ENCODE measurements around the gene ACTL10. TPM values are rescaled to one million over a fixed set of nuclear protein-coding genes. Genes with fewer than 3 reads are reported as not detected.
A peak's percentile ranks its signal among the peaks of the same experiment; 100 is the strongest.

The ACTL10 gene
- total and polyA plus RNA-seq, 2 of the 13 experiments (the other 11 are each of a cell fraction or from before 2014, with no cell fraction given): not detected

GRCh38 chr20:33685328-33686099 lies 18.8 kb downstream of the ACTL10 start (continued):
- TF ChIP-seq THAP8 (CRISPR knock-in tag; IDR thresholded peaks at IDR 0.05; ENCODE audit: borderline replicate concordance) (no peak), ZBTB42 (CRISPR knock-in tag; IDR thresholded peaks at IDR 0.05) (0 out of 2 replicates have a peak, but pooled peaks have one; percentile 39), ETS1 (CRISPR knock-in tag; IDR thresholded peaks at IDR 0.05) (no peak), ZBTB14 (CRISPR knock-in tag; IDR thresholded peaks at IDR 0.05) (no peak; the same call in none of the 2 replicates), ZNF484 (CRISPR knock-in tag; IDR thresholded peaks at IDR 0.05; ENCODE audit: borderline replicate concordance, low read depth) (peak; percentile 35; the same call in 1 of the 2 replicates), ZNF235 (CRISPR knock-in tag; IDR thresholded peaks at IDR 0.05; ENCODE audit: borderline replicate concordance) (0 out of 2 replicates have a peak, but pooled peaks have one; percentile 43), ZNF724P (CRISPR knock-in tag; IDR thresholded peaks at IDR 0.05; ENCODE audit: borderline replicate concordance) (peak; percentile 83; the same call in 1 of the 2 replicates), SP2 (CRISPR knock-in tag; IDR thresholded peaks at IDR 0.05) (no peak), NFKBIZ (CRISPR knock-in tag; IDR thresholded peaks at IDR 0.05) (no peak)
- TF ChIP-seq, protein P1, sequence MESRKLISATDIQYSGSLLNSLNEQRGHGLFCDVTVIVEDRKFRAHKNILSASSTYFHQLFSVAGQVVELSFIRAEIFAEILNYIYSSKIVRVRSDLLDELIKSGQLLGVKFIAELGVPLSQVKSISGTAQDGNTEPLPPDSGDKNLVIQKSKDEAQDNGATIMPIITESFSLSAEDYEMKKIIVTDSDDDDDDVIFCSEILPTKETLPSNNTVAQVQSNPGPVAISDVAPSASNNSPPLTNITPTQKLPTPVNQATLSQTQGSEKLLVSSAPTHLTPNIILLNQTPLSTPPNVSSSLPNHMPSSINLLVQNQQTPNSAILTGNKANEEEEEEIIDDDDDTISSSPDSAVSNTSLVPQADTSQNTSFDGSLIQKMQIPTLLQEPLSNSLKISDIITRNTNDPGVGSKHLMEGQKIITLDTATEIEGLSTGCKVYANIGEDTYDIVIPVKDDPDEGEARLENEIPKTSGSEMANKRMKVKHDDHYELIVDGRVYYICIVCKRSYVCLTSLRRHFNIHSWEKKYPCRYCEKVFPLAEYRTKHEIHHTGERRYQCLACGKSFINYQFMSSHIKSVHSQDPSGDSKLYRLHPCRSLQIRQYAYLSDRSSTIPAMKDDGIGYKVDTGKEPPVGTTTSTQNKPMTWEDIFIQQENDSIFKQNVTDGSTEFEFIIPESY (CRISPR knock-in tag; IDR thresholded peaks at IDR 0.05): no peak
- TF ChIP-seq, protein P2, sequence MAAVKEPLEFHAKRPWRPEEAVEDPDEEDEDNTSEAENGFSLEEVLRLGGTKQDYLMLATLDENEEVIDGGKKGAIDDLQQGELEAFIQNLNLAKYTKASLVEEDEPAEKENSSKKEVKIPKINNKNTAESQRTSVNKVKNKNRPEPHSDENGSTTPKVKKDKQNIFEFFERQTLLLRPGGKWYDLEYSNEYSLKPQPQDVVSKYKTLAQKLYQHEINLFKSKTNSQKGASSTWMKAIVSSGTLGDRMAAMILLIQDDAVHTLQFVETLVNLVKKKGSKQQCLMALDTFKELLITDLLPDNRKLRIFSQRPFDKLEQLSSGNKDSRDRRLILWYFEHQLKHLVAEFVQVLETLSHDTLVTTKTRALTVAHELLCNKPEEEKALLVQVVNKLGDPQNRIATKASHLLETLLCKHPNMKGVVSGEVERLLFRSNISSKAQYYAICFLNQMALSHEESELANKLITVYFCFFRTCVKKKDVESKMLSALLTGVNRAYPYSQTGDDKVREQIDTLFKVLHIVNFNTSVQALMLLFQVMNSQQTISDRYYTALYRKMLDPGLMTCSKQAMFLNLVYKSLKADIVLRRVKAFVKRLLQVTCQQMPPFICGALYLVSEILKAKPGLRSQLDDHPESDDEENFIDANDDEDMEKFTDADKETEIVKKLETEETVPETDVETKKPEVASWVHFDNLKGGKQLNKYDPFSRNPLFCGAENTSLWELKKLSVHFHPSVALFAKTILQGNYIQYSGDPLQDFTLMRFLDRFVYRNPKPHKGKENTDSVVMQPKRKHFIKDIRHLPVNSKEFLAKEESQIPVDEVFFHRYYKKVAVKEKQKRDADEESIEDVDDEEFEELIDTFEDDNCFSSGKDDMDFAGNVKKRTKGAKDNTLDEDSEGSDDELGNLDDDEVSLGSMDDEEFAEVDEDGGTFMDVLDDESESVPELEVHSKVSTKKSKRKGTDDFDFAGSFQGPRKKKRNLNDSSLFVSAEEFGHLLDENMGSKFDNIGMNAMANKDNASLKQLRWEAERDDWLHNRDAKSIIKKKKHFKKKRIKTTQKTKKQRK (IDR thresholded peaks at IDR 0.05; ENCODE audit: low read length): no peak
- TF ChIP-seq, protein P3, sequence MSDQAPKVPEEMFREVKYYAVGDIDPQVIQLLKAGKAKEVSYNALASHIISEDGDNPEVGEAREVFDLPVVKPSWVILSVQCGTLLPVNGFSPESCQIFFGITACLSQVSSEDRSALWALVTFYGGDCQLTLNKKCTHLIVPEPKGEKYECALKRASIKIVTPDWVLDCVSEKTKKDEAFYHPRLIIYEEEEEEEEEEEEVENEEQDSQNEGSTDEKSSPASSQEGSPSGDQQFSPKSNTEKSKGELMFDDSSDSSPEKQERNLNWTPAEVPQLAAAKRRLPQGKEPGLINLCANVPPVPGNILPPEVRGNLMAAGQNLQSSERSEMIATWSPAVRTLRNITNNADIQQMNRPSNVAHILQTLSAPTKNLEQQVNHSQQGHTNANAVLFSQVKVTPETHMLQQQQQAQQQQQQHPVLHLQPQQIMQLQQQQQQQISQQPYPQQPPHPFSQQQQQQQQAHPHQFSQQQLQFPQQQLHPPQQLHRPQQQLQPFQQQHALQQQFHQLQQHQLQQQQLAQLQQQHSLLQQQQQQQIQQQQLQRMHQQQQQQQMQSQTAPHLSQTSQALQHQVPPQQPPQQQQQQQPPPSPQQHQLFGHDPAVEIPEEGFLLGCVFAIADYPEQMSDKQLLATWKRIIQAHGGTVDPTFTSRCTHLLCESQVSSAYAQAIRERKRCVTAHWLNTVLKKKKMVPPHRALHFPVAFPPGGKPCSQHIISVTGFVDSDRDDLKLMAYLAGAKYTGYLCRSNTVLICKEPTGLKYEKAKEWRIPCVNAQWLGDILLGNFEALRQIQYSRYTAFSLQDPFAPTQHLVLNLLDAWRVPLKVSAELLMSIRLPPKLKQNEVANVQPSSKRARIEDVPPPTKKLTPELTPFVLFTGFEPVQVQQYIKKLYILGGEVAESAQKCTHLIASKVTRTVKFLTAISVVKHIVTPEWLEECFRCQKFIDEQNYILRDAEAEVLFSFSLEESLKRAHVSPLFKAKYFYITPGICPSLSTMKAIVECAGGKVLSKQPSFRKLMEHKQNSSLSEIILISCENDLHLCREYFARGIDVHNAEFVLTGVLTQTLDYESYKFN (CRISPR knock-in tag; conservative IDR thresholded peaks at IDR 0.05): 0 out of 2 replicates have a peak, but pooled peaks have one; percentile 24
- TF ChIP-seq, protein P4, sequence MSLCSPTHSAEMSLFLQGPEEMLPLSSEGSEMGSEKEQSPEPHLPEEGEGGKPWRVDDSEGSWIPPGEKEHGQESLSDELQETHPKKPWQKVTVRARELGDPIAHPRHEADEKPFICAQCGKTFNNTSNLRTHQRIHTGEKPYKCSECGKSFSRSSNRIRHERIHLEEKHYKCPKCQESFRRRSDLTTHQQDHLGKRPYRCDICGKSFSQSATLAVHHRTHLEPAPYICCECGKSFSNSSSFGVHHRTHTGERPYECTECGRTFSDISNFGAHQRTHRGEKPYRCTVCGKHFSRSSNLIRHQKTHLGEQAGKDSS (CRISPR knock-in tag; IDR thresholded peaks at IDR 0.05; ENCODE audit: borderline replicate concordance, low read depth): peak; percentile 62; the same call in 1 of the 2 replicates
